Measurements from ENCODE around the gene LDB2. TPM values are rescaled to one million over a fixed set of nuclear protein-coding genes. Genes with fewer than 3 reads are reported as not detected.

The LDB2 gene
- total RNA-seq, 2 experiments from 2014 or later: not detected

- Histone ChIP-seq H3K9me2 (ENCODE audit: insufficient read depth, low read length) (no peaks in the 10 kb centered on the region), H3K4me2 (ENCODE audit: low read length) (no peak overlapping the region), H3K79me2 (ENCODE audit: insufficient read depth, low read depth, low read length) (no peaks in the 10 kb centered on the region), H4K20me1 (ENCODE audit: insufficient read depth, low read length) (no peaks in the 10 kb centered on the region), H3K27ac (ENCODE audit: low read depth, low read length, poor library complexity, severe bottlenecking) (no peak overlapping the region), H3K4me1 (ENCODE audit: insufficient read depth, low read length, poor library complexity, severe bottlenecking) (no peaks in the 10 kb centered on the region), H2AFZ (ENCODE audit: low read length) (no peak overlapping the region), H3K4me3 (ENCODE audit: low read depth, low read length, poor library complexity, severe bottlenecking) (no peak overlapping the region), H3K36me3 (ENCODE audit: insufficient read depth, low read length) (no peaks in the 10 kb centered on the region), H3K9me3 (ENCODE audit: low read length) (peaks cover 11% of the 10 kb centered on the region)
- TF ChIP-seq EZH2phosphoT487 (IDR thresholded peaks at IDR 0.05; ENCODE audit: borderline replicate concordance, low read depth, low read length) (no peak), CTCF (conservative IDR thresholded peaks at IDR 0.05; ENCODE audit: low read length) (peak; percentile 74)
- CTCF ChIA-PET (ENCODE audit: unreplicated experiment): no interaction called here
- intact Hi-C loops (cut with micrococcal nuclease; ENCODE audit: unreplicated experiment): no loop called here
- no TSS peak for BruUV-seq (replicated peaks)
- POLR2A ChIA-PET: no interaction called here
- peak; percentile 4 for DNase-seq (ENCODE audit: low spot score)
These were observed 389.5 kb downstream of the LDB2 start for GRCh38 chr4:16508968-16509367.

DNA sequence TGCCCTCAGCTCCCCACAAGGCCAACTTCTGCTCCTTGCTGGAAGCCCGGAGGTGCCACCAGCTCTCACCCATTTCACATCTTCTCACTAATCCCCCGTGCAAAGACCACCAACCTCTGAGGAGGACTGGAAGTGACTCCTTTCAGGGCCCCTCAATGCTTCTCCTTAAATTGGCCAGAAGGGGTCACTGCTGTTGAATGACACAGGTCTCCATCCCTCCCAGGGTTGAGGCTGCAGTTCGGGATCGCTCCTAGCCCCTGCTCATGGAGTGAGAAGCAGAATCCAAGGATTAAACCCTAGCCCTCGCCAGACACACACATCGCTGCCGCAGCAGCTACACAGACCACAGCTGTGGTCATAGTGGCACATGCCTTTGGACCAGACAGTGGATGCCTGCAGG, 392.7 kb downstream of the LDB2 start:
- intact Hi-C loops (cut with micrococcal nuclease; ENCODE audit: unreplicated experiment): no loop called here
- Histone ChIP-seq H3K79me2 (ENCODE audit: insufficient read depth, low read depth, low read length) (no peaks in the 10 kb centered on the region), H3K4me3 (ENCODE audit: low read depth, low read length, poor library complexity, severe bottlenecking) (no peak overlapping the region), H3K4me2 (ENCODE audit: low read length) (no peak overlapping the region), H3K9me3 (ENCODE audit: low read length) (peaks cover 11% of the 10 kb centered on the region), H3K9me2 (ENCODE audit: insufficient read depth, low read length) (no peaks in the 10 kb centered on the region), H3K4me1 (ENCODE audit: insufficient read depth, low read length, poor library complexity, severe bottlenecking) (no peaks in the 10 kb centered on the region), H4K20me1 (ENCODE audit: insufficient read depth, low read length) (no peaks in the 10 kb centered on the region), H2AFZ (ENCODE audit: low read length) (no peak overlapping the region), H3K27ac (ENCODE audit: low read depth, low read length, poor library complexity, severe bottlenecking) (no peak overlapping the region), H3K36me3 (ENCODE audit: insufficient read depth, low read length) (no peaks in the 10 kb centered on the region)
- POLR2A ChIA-PET: interaction anchor here (0.5 to 0.6 kb wide), 2 partner anchors 18 to 248 kb away, joined by 3 to 5 read pairs; no protein-coding TSS in a partner anchor
- DNase-seq (ENCODE audit: low spot score): no peak
- CTCF ChIA-PET (ENCODE audit: unreplicated experiment): no interaction called here
- TF ChIP-seq CTCF (conservative IDR thresholded peaks at IDR 0.05; ENCODE audit: low read length) (peak; percentile 40), EZH2phosphoT487 (IDR thresholded peaks at IDR 0.05; ENCODE audit: borderline replicate concordance, low read depth, low read length) (no peak)
- BruUV-seq (replicated peaks): no TSS peak

DNA sequence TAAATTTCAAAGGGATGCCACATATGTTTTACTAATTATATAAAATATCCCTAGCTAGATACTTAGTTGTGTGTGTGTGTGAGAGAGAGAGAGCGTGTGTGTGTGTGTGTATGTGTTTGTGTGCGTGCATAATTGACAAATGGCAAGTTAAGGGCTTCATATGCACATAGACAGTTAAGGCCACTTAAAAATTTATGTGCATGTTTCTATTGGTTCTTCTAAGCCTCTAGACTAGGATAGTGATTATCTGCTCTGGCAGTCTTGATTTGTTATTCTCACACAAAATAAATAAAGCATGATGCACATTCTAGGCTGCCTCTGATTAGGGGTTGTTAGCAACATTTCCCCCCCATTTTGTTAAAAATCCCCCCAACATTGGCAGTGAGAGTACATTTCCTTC, 393.2 kb downstream of the LDB2 start:
- TF ChIP-seq EZH2phosphoT487 (IDR thresholded peaks at IDR 0.05; ENCODE audit: borderline replicate concordance, low read depth, low read length) (no peak), CTCF (conservative IDR thresholded peaks at IDR 0.05; ENCODE audit: low read length) (no peak)
- no peak overlapping the region for H3K4me2 ChIP-seq (ENCODE audit: low read length)
- BruUV-seq (replicated peaks): no TSS peak
- H3K36me3 ChIP-seq (ENCODE audit: insufficient read depth, low read length): no peaks in the 10 kb centered on the region
- no peaks in the 10 kb centered on the region for H3K4me1 ChIP-seq (ENCODE audit: insufficient read depth, low read length, poor library complexity, severe bottlenecking)
- peaks cover 11% of the 10 kb centered on the region for H3K9me3 ChIP-seq (ENCODE audit: low read length)
- no peaks in the 10 kb centered on the region for H4K20me1 ChIP-seq (ENCODE audit: insufficient read depth, low read length)
- H3K79me2 ChIP-seq (ENCODE audit: insufficient read depth, low read depth, low read length): no peaks in the 10 kb centered on the region
- CTCF ChIA-PET (ENCODE audit: unreplicated experiment): no interaction called here
- POLR2A ChIA-PET: interaction anchor here (0.5 to 0.6 kb wide), 2 partner anchors 18 to 249 kb away, joined by 3 to 5 read pairs; no protein-coding TSS in a partner anchor
- intact Hi-C loops (cut with micrococcal nuclease; ENCODE audit: unreplicated experiment): no loop called here
- no peak overlapping the region for H3K4me3 ChIP-seq (ENCODE audit: low read depth, low read length, poor library complexity, severe bottlenecking)
- DNase-seq (ENCODE audit: low spot score): no peak
- H3K27ac ChIP-seq (ENCODE audit: low read depth, low read length, poor library complexity, severe bottlenecking): no peak overlapping the region
- no peaks in the 10 kb centered on the region for H3K9me2 ChIP-seq (ENCODE audit: insufficient read depth, low read length)
- H2AFZ ChIP-seq (ENCODE audit: low read length): no peak overlapping the region
